Stimulated activated CD4-positive, alpha-beta T cell treated with anti-CD3 and anti-CD28 coated beads, Interleukin-15, amount 100 ng/mL, for 1 hour (primary cell): ENCODE measurements around the gene SENP2.

Source experiments
- DNase-seq, 2 donors: peaks; one replicate each; pipeline ENCODE4 v3.0.0-alpha.2; 2020; ENCODE audit warnings: low read depth in 1 of 2, low spot score in 1 of 2

SENP2 gene

DNA sequence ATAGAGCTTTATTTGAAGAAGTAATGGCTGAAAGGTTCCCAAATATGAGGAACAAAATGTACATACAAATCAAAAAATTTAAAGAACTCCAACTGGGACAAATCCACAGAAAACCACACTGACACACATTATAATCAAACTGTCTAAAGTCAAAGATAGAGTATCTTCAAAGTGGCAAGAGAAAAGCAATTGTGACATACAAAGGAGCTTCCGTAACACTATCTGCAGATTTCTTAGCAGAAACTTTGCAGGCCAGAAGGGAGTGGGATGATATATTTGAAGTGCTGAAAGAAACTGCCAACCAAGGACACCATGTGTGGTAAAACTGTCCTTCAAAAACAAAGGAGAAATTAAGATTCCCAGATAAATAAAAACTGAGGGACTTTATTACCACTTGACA lies 91.9 kb downstream of the SENP2 start:
- no peak for DNase-seq

- DNase-seq, result no peak
Observed at GRCh38 chr3:185680231-185680630, 94.1 kb downstream of the SENP2 start.
